Stimulated activated CD4-positive, alpha-beta T cell treated with anti-CD3 and anti-CD28 coated beads, Interleukin-1b, Interleukin-23, amount 100 ng/mL, for 4 hours (primary cell): ENCODE measurements around the gene CFAP73.
"Not testable (repeated sequence)": the region's sequence is repeated elsewhere in the genome, so short reads cannot be mapped to it uniquely, and the experiment has no call there.

Source experiments
- DNase-seq, 2 donors: peaks; one replicate each; pipeline ENCODE4 v3.0.0-alpha.2; 2020; ENCODE audit warnings: low read depth in 2 of 2

Gene CFAP73

GRCh38 chr12:113189361-113189760 lies 39.8 kb downstream of the CFAP73 start:
- DNase-seq, result no peak

- no peak for DNase-seq
Measured at GRCh38 chr12:113190761-113191160, 41.2 kb downstream of the CFAP73 start.

DNA sequence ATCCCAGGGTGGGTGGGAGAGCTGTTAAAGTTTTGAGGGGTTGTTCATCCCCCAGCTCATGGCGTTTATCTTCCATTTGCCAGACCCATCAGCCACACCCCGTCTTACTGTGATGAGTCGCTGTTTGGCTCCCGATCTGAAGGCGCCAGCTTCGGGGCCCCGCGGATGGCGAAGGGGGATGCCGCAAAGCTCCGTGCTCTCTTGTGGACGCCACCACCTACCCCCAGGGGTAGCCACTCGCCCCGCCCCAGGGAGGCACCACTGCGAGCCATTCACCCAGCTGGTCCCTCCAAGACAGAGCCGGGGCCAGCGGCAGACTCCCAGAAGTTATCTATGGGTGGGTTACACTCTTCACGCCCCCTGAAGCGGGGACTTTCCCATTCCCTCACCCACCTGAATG lies 41.7 kb downstream of the CFAP73 start:
- no peak for DNase-seq

- DNase-seq, result no peak
Measured at GRCh38 chr12:113194971-113195391, 45.5 kb downstream of the CFAP73 start.

- DNase-seq, result no peak
Measured at GRCh38 chr12:113195598-113195997, 46.1 kb downstream of the CFAP73 start.

GRCh38 chr12:113196582-113196981 lies 47.1 kb downstream of the CFAP73 start:
- DNase-seq, result no peak

- DNase-seq, result peak; percentile 8 to 31
Measured at GRCh38 chr12:113196990-113197389, 47.5 kb downstream of the CFAP73 start.

- no peak for DNase-seq
Measured at GRCh38 chr12:113197518-113198077, 48.1 kb downstream of the CFAP73 start.

DNA sequence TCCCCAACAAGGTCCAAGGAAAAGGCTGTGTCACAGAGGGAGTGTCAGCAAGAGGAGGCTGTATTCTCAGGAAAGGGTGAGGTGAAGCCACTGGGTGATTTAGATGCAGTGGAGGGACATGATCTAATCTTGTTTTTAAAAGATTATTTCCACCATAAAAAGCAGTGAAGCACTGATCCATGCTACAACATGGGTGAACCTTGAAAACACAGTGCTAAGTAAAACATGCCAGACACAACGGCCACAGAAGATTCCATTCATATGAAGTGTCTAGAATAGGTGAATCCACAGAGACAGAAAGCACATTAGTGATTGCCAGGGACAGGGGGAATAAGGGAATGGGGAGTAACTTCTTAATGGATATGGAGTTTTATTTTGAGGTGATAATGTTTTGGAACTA lies 48.8 kb downstream of the CFAP73 start:
- DNase-seq, result no peak

DNA sequence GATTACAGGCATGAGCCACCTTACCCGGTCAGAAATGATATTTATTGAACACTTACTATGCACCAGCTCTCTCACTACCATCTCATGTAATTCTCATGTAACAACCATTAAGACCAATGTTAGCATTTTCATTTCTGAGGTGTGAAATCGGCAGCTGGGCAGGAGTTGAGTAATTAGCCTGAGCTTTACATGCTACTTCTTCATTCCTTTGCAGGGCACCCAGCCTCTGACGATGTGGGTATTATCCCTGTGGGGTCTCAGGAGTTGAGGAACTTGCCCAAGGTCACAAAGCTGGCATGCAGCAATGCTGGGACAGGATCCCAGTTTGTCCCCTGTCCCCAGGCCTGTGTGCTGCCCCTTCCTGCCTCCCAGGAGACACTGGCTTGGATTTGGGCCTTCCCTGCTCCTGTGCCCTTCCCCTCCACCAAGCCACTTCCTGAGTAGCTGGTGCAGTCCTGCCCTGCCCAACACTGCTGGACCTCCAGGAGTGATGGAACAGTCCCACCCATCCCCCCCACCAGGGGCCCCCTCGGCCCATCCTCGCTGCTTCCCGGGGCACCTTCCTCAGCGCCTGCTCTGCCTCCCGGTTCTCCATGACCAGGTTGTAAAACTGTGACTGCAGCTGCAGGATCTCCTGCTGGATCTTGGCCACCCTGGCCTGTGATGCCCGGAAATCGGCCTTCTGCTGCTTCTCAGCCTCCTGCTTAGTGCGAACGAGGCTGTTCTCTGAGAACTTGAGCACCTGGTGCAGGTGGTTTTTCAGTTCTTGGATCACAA lies 50.7 kb downstream of the CFAP73 start:
- DNase-seq, result no peak

DNA sequence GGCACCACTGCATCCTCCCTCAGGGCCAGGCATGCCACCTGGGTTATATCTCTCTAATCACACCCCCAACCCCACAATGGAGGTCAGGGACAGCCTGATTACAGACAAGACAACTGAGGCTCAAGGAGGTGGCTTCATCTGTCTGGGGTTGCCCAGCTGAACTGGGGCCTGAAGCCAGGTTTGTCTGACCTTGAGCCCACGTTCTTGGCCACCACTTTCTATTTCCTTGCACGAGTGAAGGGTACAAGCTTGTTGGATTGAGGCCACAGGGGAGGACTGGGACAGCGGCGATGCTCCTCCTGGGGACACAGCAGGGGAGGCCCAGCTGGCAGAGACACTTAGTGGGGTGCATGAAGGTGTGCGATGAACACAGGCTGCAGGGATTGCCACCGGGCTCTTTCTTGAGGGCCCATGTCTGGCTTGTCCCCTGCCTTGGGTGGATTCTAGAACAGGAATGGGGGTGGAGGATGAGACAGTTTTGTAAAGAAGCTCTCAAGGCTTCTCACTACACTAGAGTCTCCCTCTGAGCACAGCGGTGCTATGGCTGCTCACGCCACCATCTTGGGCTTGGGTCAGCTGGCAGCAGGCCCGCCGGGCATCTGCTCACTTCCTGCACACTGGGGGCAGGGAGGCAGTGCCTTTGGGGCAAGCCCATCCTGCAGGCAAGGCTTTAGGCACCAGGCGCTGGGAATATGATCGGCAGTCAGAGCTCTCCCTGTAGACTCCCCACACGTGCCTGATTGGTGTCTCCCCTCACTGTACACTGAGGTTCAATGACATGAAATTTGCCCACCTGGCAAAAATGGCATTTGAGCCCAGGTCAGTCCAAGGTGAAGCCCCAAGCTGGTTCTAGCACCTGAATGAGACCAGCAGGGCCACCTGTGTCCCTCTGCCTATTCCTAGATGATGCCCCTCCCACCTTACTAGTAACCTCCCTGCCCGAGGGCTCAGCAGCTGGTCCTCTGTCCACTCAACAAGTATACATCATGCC lies 52.0 kb downstream of the CFAP73 start:
- DNase-seq, result no peak

DNA sequence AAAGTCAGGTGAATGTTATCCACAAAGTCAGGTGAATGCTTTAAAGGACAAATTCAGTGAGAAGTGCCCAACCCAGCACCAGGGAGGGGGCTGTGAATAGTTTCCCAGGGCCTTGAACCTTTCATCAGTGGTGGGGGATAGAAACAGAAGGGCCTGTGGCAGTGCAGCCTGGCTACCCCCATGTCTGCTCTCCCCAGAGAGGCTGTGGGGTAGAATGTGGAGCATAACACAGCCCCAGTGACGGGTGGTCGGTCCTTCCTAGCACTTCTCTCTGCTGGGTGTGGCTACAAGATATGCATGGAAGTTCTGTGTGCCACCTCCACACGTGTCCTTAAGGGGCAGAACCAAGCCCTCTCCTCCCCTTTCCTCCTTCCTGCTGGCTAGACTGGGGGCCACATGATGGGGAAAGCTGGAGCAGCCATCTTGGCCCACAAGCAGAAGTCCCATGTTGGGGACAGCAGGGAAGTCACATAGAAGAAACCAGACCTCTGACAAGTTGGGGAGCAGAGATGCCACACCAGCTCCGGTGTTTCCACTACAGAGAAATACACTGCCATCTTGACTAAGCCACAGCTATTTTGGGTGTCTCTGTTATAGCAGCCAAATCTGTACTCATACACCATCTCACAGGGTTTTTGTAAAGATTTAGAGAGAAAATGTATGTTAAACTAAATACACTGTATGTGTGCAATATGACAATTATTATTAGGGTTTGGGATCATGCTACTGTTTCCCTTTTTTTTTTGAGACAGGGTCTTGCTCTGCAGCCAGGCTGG lies 53.0 kb downstream of the CFAP73 start:
- no peak for DNase-seq

GRCh38 chr12:113203852-113204760 lies 54.6 kb downstream of the CFAP73 start:
- no peak for DNase-seq

DNA sequence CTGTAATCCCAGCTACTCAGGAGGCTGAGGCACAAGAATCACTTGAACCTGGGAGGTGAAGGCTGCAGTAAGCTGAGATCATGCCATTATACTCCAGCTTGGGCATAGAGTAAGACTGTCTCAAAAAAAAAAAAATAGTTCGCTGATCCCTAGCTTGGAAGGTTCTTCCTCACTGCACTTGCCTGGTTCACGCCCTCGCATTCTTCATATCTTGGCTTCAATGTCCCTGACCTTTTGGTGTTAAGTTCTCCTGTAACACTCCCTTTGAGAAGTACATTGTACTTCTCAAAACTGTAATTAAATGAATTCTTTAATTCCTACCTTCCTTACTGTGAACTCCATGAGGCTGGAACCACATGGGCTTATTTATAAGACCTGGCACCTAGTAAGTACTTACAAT lies 55.3 kb downstream of the CFAP73 start:
- no peak for DNase-seq

DNA sequence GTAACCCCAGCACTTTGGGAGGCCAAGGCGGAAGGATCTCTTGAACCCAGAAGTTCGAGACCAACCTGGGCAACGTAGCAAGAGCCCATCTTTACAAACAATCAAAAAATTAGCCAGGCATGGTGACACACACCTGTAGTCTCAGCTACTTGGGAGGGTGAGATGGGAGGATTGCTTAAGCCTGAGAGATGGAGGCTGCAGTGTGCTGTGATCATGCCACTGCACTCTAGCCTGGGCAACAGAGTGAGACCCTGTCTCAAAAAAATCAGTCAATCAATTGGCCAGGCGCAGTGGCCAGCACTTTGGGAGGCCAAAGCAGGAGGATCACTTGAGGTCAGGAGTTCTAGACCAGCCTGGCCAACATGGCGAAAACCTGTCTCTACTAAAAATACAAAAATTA lies 57.3 kb downstream of the CFAP73 start:
- DNase-seq, result not testable (repeated sequence)

DNA sequence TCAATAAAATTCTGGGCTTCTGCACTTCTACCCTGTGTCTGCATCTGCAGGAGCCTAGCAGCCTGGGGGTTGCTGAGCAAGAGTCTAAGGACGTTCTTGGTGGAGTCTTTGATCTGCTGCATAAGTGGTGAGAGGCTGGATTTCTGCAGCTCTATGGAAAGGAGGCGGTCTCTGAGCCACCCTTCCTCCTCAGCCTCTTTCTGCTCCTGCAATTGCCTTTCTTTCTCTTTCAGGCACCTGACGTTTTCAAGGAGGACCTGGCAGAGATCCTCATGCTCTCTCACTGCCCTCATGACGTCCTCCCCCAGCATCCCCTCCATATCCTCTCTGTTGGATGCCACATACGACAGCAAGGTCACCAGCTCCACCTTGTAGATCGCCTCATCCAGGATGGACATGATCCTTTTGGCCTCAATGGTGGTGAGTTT lies 58.1 kb downstream of the CFAP73 start:
- DNase-seq, result no peak

DNA sequence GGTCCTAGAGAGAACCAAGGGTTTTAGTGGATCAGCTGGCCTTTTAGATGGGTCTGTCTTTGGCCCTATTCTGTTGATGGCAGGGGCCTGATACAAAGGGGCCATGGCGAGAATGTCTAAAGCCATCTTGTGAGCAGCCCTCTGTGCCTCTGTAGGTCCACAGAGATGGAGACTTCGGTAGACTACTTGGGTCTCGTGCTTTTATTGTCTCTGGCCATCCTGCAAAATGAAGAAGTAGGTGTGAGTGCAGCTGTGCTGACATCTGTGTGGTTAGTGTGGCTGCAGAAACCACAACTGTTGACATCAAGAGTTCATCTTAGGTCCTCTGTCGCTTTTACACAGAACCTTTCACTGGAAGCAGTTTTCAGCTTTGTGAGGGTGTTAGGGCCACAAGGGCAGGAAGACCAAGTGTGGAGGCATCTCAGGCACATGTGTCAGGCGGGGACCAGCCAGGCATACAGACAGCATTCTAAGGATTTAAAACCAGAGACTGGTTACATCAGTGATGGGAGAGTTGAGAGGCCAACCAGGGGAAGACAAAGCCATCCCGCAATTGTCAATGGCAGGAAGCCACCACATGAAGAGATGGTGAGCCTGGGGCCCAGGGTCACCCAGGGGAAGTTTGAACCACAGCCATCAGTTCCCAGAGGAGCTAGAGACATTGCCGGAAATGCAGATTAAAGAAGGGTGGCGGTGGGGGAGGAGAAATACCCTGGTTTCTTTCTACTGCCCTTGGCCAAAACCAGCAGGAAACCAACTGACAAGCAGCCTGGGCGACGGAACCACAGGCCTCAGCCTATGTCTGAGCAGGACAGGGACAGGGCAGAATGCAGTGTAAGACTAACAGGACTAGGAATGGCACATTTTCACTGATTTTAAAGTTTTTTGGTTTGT lies 58.8 kb downstream of the CFAP73 start:
- DNase-seq, result no peak
